PC-3 (cell line): ENCODE data around the gene ITSN1.

Source experiments
- CTCF ChIP-seq: fragments of 300-600 bp; sonication (generic); conservative IDR thresholded peaks from 2 replicates; pipeline ENCODE4 v1.5.1; 2017; ENCODE audit warnings: antibody characterized with exemption, low read depth, mild to moderate bottlenecking, low read length
- EZH2 ChIP-seq: fragments of 300-600 bp; sonication (generic); IDR thresholded peaks from one replicate; pipeline ENCODE4 v1.6.1; 2017; ENCODE audit warnings: antibody characterized with exemption, mild to moderate bottlenecking, low read length; ENCODE audit not compliant: unreplicated experiment

- no peak for TF ChIP-seq CTCF
- TF ChIP-seq EZH2 = no peak
Observed at GRCh38 chr21:33844890-33845205, 202.5 kb downstream of the ITSN1 start.
